GM10847 (cell line): ENCODE measurements around the gene MBNL2.

Experiments used
- POLR2A ChIP-seq: IDR thresholded peaks from 2 replicates; pipeline ENCODE4 v1.6.1; 2011; ENCODE audit not compliant: insufficient read length; ENCODE audit errors: extremely low read depth

MBNL2 gene

GRCh38 chr13:97239306-97239705 lies 17.2 kb downstream of the MBNL2 start:
- no peak for TF ChIP-seq POLR2A

- no peak for TF ChIP-seq POLR2A
Measured at GRCh38 chr13:97239943-97240787, 18.0 kb downstream of the MBNL2 start.

- no peak for TF ChIP-seq POLR2A
Measured at GRCh38 chr13:97240788-97241734, 18.9 kb downstream of the MBNL2 start.

GRCh38 chr13:97241761-97242160 lies 19.6 kb downstream of the MBNL2 start:
- TF ChIP-seq POLR2A, result no peak

- no peak for TF ChIP-seq POLR2A
Measured at GRCh38 chr13:97242755-97243497, 20.8 kb downstream of the MBNL2 start.

- no peak for TF ChIP-seq POLR2A
Measured at GRCh38 chr13:97243915-97244781, 22.0 kb downstream of the MBNL2 start.

- no peak for TF ChIP-seq POLR2A
Measured at GRCh38 chr13:97245011-97245410, 22.9 kb downstream of the MBNL2 start.

GRCh38 chr13:97246596-97247158 lies 24.5 kb downstream of the MBNL2 start:
- no peak for TF ChIP-seq POLR2A

GRCh38 chr13:97248243-97248642 lies 26.1 kb downstream of the MBNL2 start:
- no peak for TF ChIP-seq POLR2A

- no peak for TF ChIP-seq POLR2A
Measured at GRCh38 chr13:97249093-97249795, 27.1 kb downstream of the MBNL2 start.

GRCh38 chr13:97249796-97250495 lies 27.8 kb downstream of the MBNL2 start:
- TF ChIP-seq POLR2A, result no peak

GRCh38 chr13:97250560-97250959 lies 28.4 kb downstream of the MBNL2 start:
- TF ChIP-seq POLR2A, result no peak

- TF ChIP-seq POLR2A, result no peak
Measured at GRCh38 chr13:97252735-97253134, 30.6 kb downstream of the MBNL2 start.
